Neural cell (in vitro differentiated cells): ENCODE measurements around the gene PCMTD2. TPM values are rescaled to one million over a fixed set of nuclear protein-coding genes. Genes with fewer than 3 reads are reported as not detected.

Source experiments
- H2AFZ ChIP-seq: fragments of 200-600, 300-800 bp; sonication (generic), shearing (Covaris generic); 2 replicates; pipeline ENCODE4 v1.6.0; 2014; ENCODE audit warnings: low read depth, mild to moderate bottlenecking, antibody characterized with exemption, low read length, moderate library complexity
- H3F3A ChIP-seq: fragments of 200-600 bp; shearing (Covaris generic); 2 replicates; pipeline ENCODE4 v1.6.1; 2016; ENCODE audit warnings: mild to moderate bottlenecking, moderate library complexity, mixed read lengths, antibody characterized with exemption, low read length; ENCODE audit not compliant: insufficient read depth, poor library complexity, severe bottlenecking
- H3K27ac ChIP-seq: fragments of 200-600, 300-800 bp; sonication (generic), shearing (Covaris generic); 2 replicates; pipeline ENCODE4 v1.5.1; 2014; ENCODE audit warnings: mild to moderate bottlenecking, low read length, moderate library complexity
- H3K27me3 ChIP-seq: fragments of 300-800, 200-600 bp; sonication (generic), shearing (Covaris generic); 2 replicates; pipeline ENCODE4 v1.6.0; 2014; ENCODE audit warnings: mild to moderate bottlenecking, low read depth, low read length, moderate library complexity; ENCODE audit not compliant: insufficient read depth
- H3K36me3 ChIP-seq: fragments of 300-800, 200-600 bp; sonication (generic), shearing (Covaris generic); 2 replicates; pipeline ENCODE4 v1.5.1; 2014; ENCODE audit warnings: mild to moderate bottlenecking, antibody characterized with exemption, low read length, moderate library complexity; ENCODE audit not compliant: insufficient read depth
- H3K4me2 ChIP-seq: fragments of 300-800, 200-600 bp; sonication (generic), shearing (Covaris generic); 2 replicates; pipeline ENCODE4 v1.6.0; 2014; ENCODE audit warnings: mild to moderate bottlenecking, low read length
- H3K4me3 ChIP-seq: fragments of 300-800, 200-600 bp; sonication (generic), shearing (Covaris generic); 2 replicates; pipeline ENCODE4 v1.5.1; 2014; ENCODE audit warnings: mild to moderate bottlenecking, low read length, moderate library complexity
- H3K79me2 ChIP-seq: fragments of 200-600 bp; shearing (Covaris generic); replicated peaks from 2 replicates; pipeline ENCODE4 v1.6.0; 2014; ENCODE audit warnings: mild to moderate bottlenecking, low read length, moderate library complexity; ENCODE audit not compliant: insufficient read depth
- H3K9ac ChIP-seq: fragments of 300-800, 200-600 bp; sonication (generic), shearing (Covaris generic); 2 replicates; pipeline ENCODE4 v1.6.1; 2016; ENCODE audit warnings: mild to moderate bottlenecking, low read length, mixed read lengths
- H3K9me2 ChIP-seq: fragments of 200-600 bp; shearing (Covaris generic); 2 replicates; pipeline ENCODE4 v1.6.1; 2016; ENCODE audit warnings: mild to moderate bottlenecking, low read length, mixed read lengths; ENCODE audit not compliant: insufficient read depth
- H3K9me3 ChIP-seq: fragments of 200-600, 300-800 bp; sonication (generic), shearing (Covaris generic); 2 replicates; pipeline ENCODE4 v1.6.1; 2016; ENCODE audit warnings: mild to moderate bottlenecking, mixed run types, low read length, moderate library complexity, mixed read lengths
- H4K20me1 ChIP-seq: fragments of 200-600 bp; shearing (Covaris generic); 2 replicates; pipeline ENCODE4 v1.6.1; 2016; ENCODE audit warnings: mild to moderate bottlenecking, mixed run types; ENCODE audit not compliant: insufficient read depth
- CTCF ChIP-seq: fragments of 450-650 bp; IDR thresholded peaks from 2 replicates; pipeline ENCODE4 v1.5.1; 2014; ENCODE audit warnings: antibody characterized with exemption, mild to moderate bottlenecking, moderate library complexity; ENCODE audit not compliant: poor library complexity, severe bottlenecking
- EP300 ChIP-seq: fragments of 450-650 bp; conservative IDR thresholded peaks from 2 replicates; pipeline ENCODE4 v1.6.1; 2014; ENCODE audit warnings: antibody characterized with exemption, mild to moderate bottlenecking, moderate library complexity; ENCODE audit not compliant: poor library complexity, severe bottlenecking
- EZH2 ChIP-seq: fragments of 200-600, 300-800 bp; shearing (Covaris generic), sonication (generic); IDR thresholded peaks from 2 replicates; pipeline ENCODE4 v1.6.1; 2014; ENCODE audit warnings: antibody characterized with exemption, low read length, borderline replicate concordance, mild to moderate bottlenecking; ENCODE audit not compliant: insufficient read depth, poor library complexity, severe bottlenecking
- MXI1 ChIP-seq: fragments of 450-650 bp; conservative IDR thresholded peaks from 2 replicates; pipeline ENCODE4 v1.6.1; 2014; ENCODE audit warnings: antibody characterized with exemption, mild to moderate bottlenecking; ENCODE audit not compliant: poor library complexity, severe bottlenecking
- POLR2AphosphoS5 ChIP-seq: IDR thresholded peaks from 2 replicates; pipeline ENCODE4 v1.6.1; 2012
- RAD21 ChIP-seq: fragments of 450-650 bp; conservative IDR thresholded peaks from 2 replicates; pipeline ENCODE4 v1.6.1; 2014; ENCODE audit warnings: antibody characterized with exemption, mild to moderate bottlenecking, moderate library complexity
- REST ChIP-seq: IDR thresholded peaks from 2 replicates; pipeline ENCODE4 v1.6.1; 2012; ENCODE audit warnings: borderline replicate concordance
- SMC3 ChIP-seq: fragments of 450-650 bp; conservative IDR thresholded peaks from 2 replicates; pipeline ENCODE4 v1.6.1; 2014; ENCODE audit warnings: antibody characterized with exemption, mild to moderate bottlenecking, moderate library complexity; ENCODE audit not compliant: poor library complexity
- TAF1 ChIP-seq: IDR thresholded peaks from 2 replicates; pipeline ENCODE4 v1.6.1; 2012; ENCODE audit warnings: low read depth
- polyA plus RNA-seq: library from polyadenylated mRNA; depleted of rRNA; stranded (reverse); fragments of >200 nt; gene quantifications from 2 replicates; pipeline ENCODE4 v1.2.3, GENCODE V29; 2014

The PCMTD2 gene
- polyA plus RNA-seq, 1 donor from 2014 or later: 270 TPM

GRCh38 chr20:64225171-64225595, 30.4 kb upstream of the PCMTD2 start:
- no peaks in the 10 kb centered on the region for H3K79me2 ChIP-seq
- no peak overlapping the region for H3K4me3 ChIP-seq
- no peak overlapping the region for H2AFZ ChIP-seq
- no peak overlapping the region for H3K4me2 ChIP-seq
- H3K36me3 ChIP-seq: peaks cover 9% of the 10 kb centered on the region
- H3K27me3 ChIP-seq: no peaks in the 10 kb centered on the region
- H3K9me3 ChIP-seq: no peaks in the 10 kb centered on the region
- no peaks in the 10 kb centered on the region for H4K20me1 ChIP-seq
- H3K9ac ChIP-seq: no peak overlapping the region
- H3F3A ChIP-seq: no peaks in the 10 kb centered on the region
- no peak overlapping the region for H3K27ac ChIP-seq
- H3K9me2 ChIP-seq: no peaks in the 10 kb centered on the region
- TF ChIP-seq EZH2 (no peak), POLR2AphosphoS5 (no peak), MXI1 (no peak), RAD21 (no peak), SMC3 (no peak), EP300 (no peak), TAF1 (no peak), CTCF (no peak), REST (no peak)

- Histone ChIP-seq H3K27ac (no peak overlapping the region), H3K36me3 (peaks cover 9% of the 10 kb centered on the region)
Observed at GRCh38 chr20:64225828-64226598, 29.5 kb upstream of the PCMTD2 start.

More at GRCh38 chr20:64225828-64226598, 29.5 kb upstream of the PCMTD2 start:
- Histone ChIP-seq H3F3A (no peaks in the 10 kb centered on the region), H3K79me2 (no peaks in the 10 kb centered on the region), H3K4me2 (no peak overlapping the region), H3K9me2 (no peaks in the 10 kb centered on the region), H4K20me1 (no peaks in the 10 kb centered on the region), H3K27me3 (no peaks in the 10 kb centered on the region), H2AFZ (no peak overlapping the region), H3K4me3 (no peak overlapping the region), H3K9me3 (no peaks in the 10 kb centered on the region), H3K9ac (no peak overlapping the region)
- TF ChIP-seq TAF1 (no peak), RAD21 (no peak), CTCF (no peak), POLR2AphosphoS5 (no peak), SMC3 (no peak), REST (no peak), MXI1 (no peak), EP300 (no peak), EZH2 (no peak)
